Prostate gland (tissue), 2 donors: Measurements from ENCODE around the gene DNAH8.

ENCODE experiments used
- CTCF ChIP-seq, 4 experiments: fragments of 200-600 bp in 2 of 4; fragments of 450-650 bp in 2 of 4; sonication (generic) in 2 of 4; IDR thresholded peaks; 1 replicate in 3 of 4; 2 replicates in 1 of 4; pipeline ENCODE4 v1.5.1; 2016 to 2019; ENCODE audit warnings: antibody characterized with exemption in 4 of 4, mild to moderate bottlenecking in 2 of 4, moderate library complexity in 2 of 4
- POLR2AphosphoS5 ChIP-seq: sonication (generic); formaldehyde crosslinking; IDR thresholded peaks from one replicate; pipeline ENCODE4 v1.6.1; 2017; ENCODE audit warnings: antibody characterized with exemption

GRCh38 chr6:38750968-38751615 is 36.0 kb downstream of the DNAH8 start:
- no peak for TF ChIP-seq POLR2AphosphoS5
- TF ChIP-seq CTCF (IDR thresholded peaks at IDR 0.05): no peak
